Astrocyte (in vitro differentiated cells and primary cell): Measurements from ENCODE around the gene LST1. TPM values are rescaled to one million over a fixed set of nuclear protein-coding genes. Genes with fewer than 3 reads are reported as not detected.

Experiments
- DNase-seq: peaks from one replicate; pipeline ENCODE4 v3.0.0-alpha.2; 2010; ENCODE audit warnings: low read depth
- FAIRE-seq: peaks from 2 replicates; lab custom pipeline; 2011; peaks lifted over from hg19 to GRCh38; lab: Jason Lieb, UNC
- H2AFZ ChIP-seq: 2 replicates; pipeline ENCODE4 v1.6.0; 2012; ENCODE audit warnings: low read depth, low read length, inconsistent platforms
- H3K27ac ChIP-seq: 2 replicates; pipeline ENCODE4 v1.5.1; 2011; ENCODE audit warnings: low read depth, low read length, inconsistent platforms
- H3K27me3 ChIP-seq: 2 replicates; pipeline ENCODE4 v1.6.0; 2011; ENCODE audit warnings: low read length, inconsistent platforms; ENCODE audit not compliant: insufficient read depth
- H3K36me3 ChIP-seq: 2 replicates; pipeline ENCODE4 v1.5.1; 2011; ENCODE audit warnings: low read length, inconsistent platforms; ENCODE audit not compliant: insufficient read depth
- H3K4me1 ChIP-seq: 2 replicates; pipeline ENCODE4 v1.5.1; 2011; ENCODE audit warnings: low read length, inconsistent platforms; ENCODE audit not compliant: insufficient read depth
- H3K4me2 ChIP-seq: 2 replicates; pipeline ENCODE4 v1.6.0; 2012; ENCODE audit warnings: low read length, inconsistent platforms
- H3K4me3 ChIP-seq: 2 replicates; pipeline ENCODE4 v1.5.1; 2011; ENCODE audit warnings: low read depth, mild to moderate bottlenecking, low read length, inconsistent platforms; ENCODE audit not compliant: insufficient read depth
- H3K79me2 ChIP-seq: 2 replicates; pipeline ENCODE4 v1.6.0; 2012; ENCODE audit warnings: mild to moderate bottlenecking, low read length, inconsistent platforms; ENCODE audit not compliant: insufficient read depth
- H3K9ac ChIP-seq: 2 replicates; pipeline ENCODE4 v1.6.0; 2012; ENCODE audit warnings: mild to moderate bottlenecking, low read length, inconsistent platforms
- H3K9me3 ChIP-seq: 2 replicates; pipeline ENCODE4 v1.5.1; 2012; ENCODE audit warnings: low read depth, mild to moderate bottlenecking, low read length, inconsistent platforms; ENCODE audit not compliant: insufficient read depth
- H4K20me1 ChIP-seq: 2 replicates; pipeline ENCODE4 v1.6.0; 2012; ENCODE audit warnings: low read length, inconsistent platforms; ENCODE audit not compliant: insufficient read depth
- H3K27ac Mint-ChIP-seq: one replicate; pipeline ENCODE4 v1.8.0; 2021; ENCODE audit warnings: mild to moderate bottlenecking, mixed read lengths; ENCODE audit not compliant: unreplicated experiment
- H3K27me3 Mint-ChIP-seq: one replicate; pipeline ENCODE4 v1.8.0; 2021; ENCODE audit warnings: low read depth, mixed read lengths; ENCODE audit not compliant: unreplicated experiment
- H3K36me3 Mint-ChIP-seq: one replicate; pipeline ENCODE4 v1.8.0; 2021; ENCODE audit warnings: low read depth, mixed read lengths; ENCODE audit not compliant: unreplicated experiment
- H3K4me1 Mint-ChIP-seq: one replicate; pipeline ENCODE4 v1.8.0; 2021; ENCODE audit warnings: low read depth, mixed read lengths; ENCODE audit not compliant: unreplicated experiment
- H3K4me3 Mint-ChIP-seq: one replicate; pipeline ENCODE4 v1.8.0; 2021; ENCODE audit warnings: mild to moderate bottlenecking, moderate library complexity, mixed read lengths; ENCODE audit not compliant: unreplicated experiment
- H3K9me3 Mint-ChIP-seq: one replicate; pipeline ENCODE4 v1.8.0; 2021; ENCODE audit warnings: mild to moderate bottlenecking, mixed read lengths; ENCODE audit not compliant: unreplicated experiment
- EZH2 ChIP-seq: IDR thresholded peaks from 2 replicates; pipeline ENCODE4 v1.6.1; 2012; ENCODE audit warnings: mild to moderate bottlenecking, low read length, inconsistent platforms; ENCODE audit not compliant: insufficient read depth
- total RNA-seq: library from RNA; stranded (reverse); gene quantifications from 2 replicates; pipeline ENCODE4 v1.2.1, GENCODE V29; 2021
- TF ChIP-seq, protein P1 (sequence below): IDR thresholded peaks from 2 replicates; pipeline ENCODE4 v1.5.1; 2011; ENCODE audit warnings: low read depth, mild to moderate bottlenecking, inconsistent platforms, low read length, moderate library complexity; ENCODE audit not compliant: insufficient read depth

LST1 gene
- total RNA-seq, 1 donor from 2014 or later = not detected

DNA sequence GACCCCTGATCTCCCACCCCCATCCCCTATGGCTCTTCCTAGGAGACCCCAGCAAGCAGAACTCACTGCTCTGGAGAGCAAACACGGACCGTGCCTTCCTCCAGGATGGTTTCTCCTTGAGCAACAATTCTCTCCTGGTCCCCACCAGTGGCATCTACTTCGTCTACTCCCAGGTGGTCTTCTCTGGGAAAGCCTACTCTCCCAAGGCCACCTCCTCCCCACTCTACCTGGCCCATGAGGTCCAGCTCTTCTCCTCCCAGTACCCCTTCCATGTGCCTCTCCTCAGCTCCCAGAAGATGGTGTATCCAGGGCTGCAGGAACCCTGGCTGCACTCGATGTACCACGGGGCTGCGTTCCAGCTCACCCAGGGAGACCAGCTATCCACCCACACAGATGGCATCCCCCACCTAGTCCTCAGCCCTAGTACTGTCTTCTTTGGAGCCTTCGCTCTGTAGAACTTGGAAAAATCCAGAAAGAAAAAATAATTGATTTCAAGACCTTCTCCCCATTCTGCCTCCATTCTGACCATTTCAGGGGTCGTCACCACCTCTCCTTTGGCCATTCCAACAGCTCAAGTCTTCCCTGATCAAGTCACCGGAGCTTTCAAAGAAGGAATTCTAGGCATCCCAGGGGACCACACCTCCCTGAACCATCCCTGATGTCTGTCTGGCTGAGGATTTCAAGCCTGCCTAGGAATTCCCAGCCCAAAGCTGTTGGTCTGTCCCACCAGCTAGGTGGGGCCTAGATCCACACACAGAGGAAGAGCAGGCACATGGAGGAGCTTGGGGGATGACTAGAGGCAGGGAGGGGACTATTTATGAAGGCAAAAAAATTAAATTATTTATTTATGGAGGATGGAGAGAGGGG, 12.6 kb upstream of the LST1 start:
- DNase-seq (no peak), FAIRE-seq (no peak)
- H3K4me1 ChIP-seq = no peaks in the 10 kb centered on the region
- no peak overlapping the region for H3K9ac ChIP-seq
- Mint-ChIP-seq H3K27me3 (peaks cover 27% of the 10 kb centered on the region), H3K36me3 (no peaks in the 10 kb centered on the region), H3K4me3 (no peak overlapping the region), H3K27ac (peak overlapping the region; percentile 28), H3K4me1 (peaks cover 12% of the 10 kb centered on the region), H3K9me3 (no peaks in the 10 kb centered on the region)
- H3K79me2 ChIP-seq = no peaks in the 10 kb centered on the region
- no peak overlapping the region for H2AFZ ChIP-seq
- no peak overlapping the region for H3K4me2 ChIP-seq
- H3K4me3 ChIP-seq = no peak overlapping the region
- no peaks in the 10 kb centered on the region for H3K9me3 ChIP-seq
- H3K36me3 ChIP-seq = no peaks in the 10 kb centered on the region
- TF ChIP-seq, protein P1, sequence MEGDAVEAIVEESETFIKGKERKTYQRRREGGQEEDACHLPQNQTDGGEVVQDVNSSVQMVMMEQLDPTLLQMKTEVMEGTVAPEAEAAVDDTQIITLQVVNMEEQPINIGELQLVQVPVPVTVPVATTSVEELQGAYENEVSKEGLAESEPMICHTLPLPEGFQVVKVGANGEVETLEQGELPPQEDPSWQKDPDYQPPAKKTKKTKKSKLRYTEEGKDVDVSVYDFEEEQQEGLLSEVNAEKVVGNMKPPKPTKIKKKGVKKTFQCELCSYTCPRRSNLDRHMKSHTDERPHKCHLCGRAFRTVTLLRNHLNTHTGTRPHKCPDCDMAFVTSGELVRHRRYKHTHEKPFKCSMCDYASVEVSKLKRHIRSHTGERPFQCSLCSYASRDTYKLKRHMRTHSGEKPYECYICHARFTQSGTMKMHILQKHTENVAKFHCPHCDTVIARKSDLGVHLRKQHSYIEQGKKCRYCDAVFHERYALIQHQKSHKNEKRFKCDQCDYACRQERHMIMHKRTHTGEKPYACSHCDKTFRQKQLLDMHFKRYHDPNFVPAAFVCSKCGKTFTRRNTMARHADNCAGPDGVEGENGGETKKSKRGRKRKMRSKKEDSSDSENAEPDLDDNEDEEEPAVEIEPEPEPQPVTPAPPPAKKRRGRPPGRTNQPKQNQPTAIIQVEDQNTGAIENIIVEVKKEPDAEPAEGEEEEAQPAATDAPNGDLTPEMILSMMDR = no peak
- H3K27me3 ChIP-seq = peaks cover 3% of the 10 kb centered on the region
- H4K20me1 ChIP-seq = no peaks in the 10 kb centered on the region
- no peak overlapping the region for H3K27ac ChIP-seq

DNA sequence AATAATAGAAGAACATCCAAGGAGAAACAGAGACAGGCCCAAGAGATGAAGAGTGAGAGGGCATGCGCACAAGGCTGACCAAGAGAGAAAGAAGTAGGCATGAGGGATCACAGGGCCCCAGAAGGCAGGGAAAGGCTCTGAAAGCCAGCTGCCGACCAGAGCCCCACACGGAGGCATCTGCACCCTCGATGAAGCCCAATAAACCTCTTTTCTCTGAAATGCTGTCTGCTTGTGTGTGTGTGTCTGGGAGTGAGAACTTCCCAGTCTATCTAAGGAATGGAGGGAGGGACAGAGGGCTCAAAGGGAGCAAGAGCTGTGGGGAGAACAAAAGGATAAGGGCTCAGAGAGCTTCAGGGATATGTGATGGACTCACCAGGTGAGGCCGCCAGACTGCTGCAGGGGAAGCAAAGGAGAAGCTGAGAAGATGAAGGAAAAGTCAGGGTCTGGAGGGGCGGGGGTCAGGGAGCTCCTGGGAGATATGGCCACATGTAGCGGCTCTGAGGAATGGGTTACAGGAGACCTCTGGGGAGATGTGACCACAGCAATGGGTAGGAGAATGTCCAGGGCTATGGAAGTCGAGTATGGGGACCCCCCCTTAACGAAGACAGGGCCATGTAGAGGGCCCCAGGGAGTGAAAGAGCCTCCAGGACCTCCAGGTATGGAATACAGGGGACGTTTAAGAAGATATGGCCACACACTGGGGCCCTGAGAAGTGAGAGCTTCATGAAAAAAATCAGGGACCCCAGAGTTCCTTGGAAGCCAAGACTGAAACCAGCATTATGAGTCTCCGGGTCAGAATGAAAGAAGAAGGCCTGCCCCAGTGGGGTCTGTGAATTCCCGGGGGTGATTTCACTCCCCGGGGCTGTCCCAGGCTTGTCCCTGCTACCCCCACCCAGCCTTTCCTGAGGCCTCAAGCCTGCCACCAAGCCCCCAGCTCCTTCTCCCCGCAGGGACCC, 11.7 kb upstream of the LST1 start:
- H3K36me3 ChIP-seq = no peaks in the 10 kb centered on the region
- no peak overlapping the region for H3K4me2 ChIP-seq
- H3K27ac ChIP-seq = no peak overlapping the region
- no peaks in the 10 kb centered on the region for H3K9me3 Mint-ChIP-seq
- H3K27ac Mint-ChIP-seq = no peak overlapping the region
- H3K27me3 ChIP-seq = peaks cover 3% of the 10 kb centered on the region
- peaks cover 12% of the 10 kb centered on the region for H3K4me1 Mint-ChIP-seq
- no peak overlapping the region for H3K4me3 ChIP-seq
- H3K4me3 Mint-ChIP-seq = no peak overlapping the region
- FAIRE-seq (no peak), DNase-seq (no peak)
- H3K36me3 Mint-ChIP-seq = no peaks in the 10 kb centered on the region
- H3K79me2 ChIP-seq = no peaks in the 10 kb centered on the region
- no peaks in the 10 kb centered on the region for H4K20me1 ChIP-seq
- H3K27me3 Mint-ChIP-seq = peaks cover 27% of the 10 kb centered on the region
- no peak overlapping the region for H3K9ac ChIP-seq
- H3K4me1 ChIP-seq = no peaks in the 10 kb centered on the region
- TF ChIP-seq, protein P1 = no peak
- TF ChIP-seq EZH2 = no peak
- H2AFZ ChIP-seq = no peak overlapping the region
- H3K9me3 ChIP-seq = no peaks in the 10 kb centered on the region
